Astrocyte (in vitro differentiated cells and primary cell): ENCODE measurements around the gene OVOL1. TPM values are rescaled to one million over a fixed set of nuclear protein-coding genes. Genes with fewer than 3 reads are reported as not detected.

Source experiments
- DNase-seq: peaks from one replicate; pipeline ENCODE4 v3.0.0-alpha.2; 2010; ENCODE audit warnings: low read depth
- FAIRE-seq: peaks from 2 replicates; lab custom pipeline; 2011; peaks lifted over from hg19 to GRCh38; lab: Jason Lieb, UNC
- H2AFZ ChIP-seq: 2 replicates; pipeline ENCODE4 v1.6.0; 2012; ENCODE audit warnings: low read depth, low read length, inconsistent platforms
- H3K27ac ChIP-seq: 2 replicates; pipeline ENCODE4 v1.5.1; 2011; ENCODE audit warnings: low read depth, low read length, inconsistent platforms
- H3K27me3 ChIP-seq: 2 replicates; pipeline ENCODE4 v1.6.0; 2011; ENCODE audit warnings: low read length, inconsistent platforms; ENCODE audit not compliant: insufficient read depth
- H3K36me3 ChIP-seq: 2 replicates; pipeline ENCODE4 v1.5.1; 2011; ENCODE audit warnings: low read length, inconsistent platforms; ENCODE audit not compliant: insufficient read depth
- H3K4me1 ChIP-seq: 2 replicates; pipeline ENCODE4 v1.5.1; 2011; ENCODE audit warnings: low read length, inconsistent platforms; ENCODE audit not compliant: insufficient read depth
- H3K4me2 ChIP-seq: 2 replicates; pipeline ENCODE4 v1.6.0; 2012; ENCODE audit warnings: low read length, inconsistent platforms
- H3K4me3 ChIP-seq: 2 replicates; pipeline ENCODE4 v1.5.1; 2011; ENCODE audit warnings: low read depth, mild to moderate bottlenecking, low read length, inconsistent platforms; ENCODE audit not compliant: insufficient read depth
- H3K79me2 ChIP-seq: 2 replicates; pipeline ENCODE4 v1.6.0; 2012; ENCODE audit warnings: mild to moderate bottlenecking, low read length, inconsistent platforms; ENCODE audit not compliant: insufficient read depth
- H3K9ac ChIP-seq: 2 replicates; pipeline ENCODE4 v1.6.0; 2012; ENCODE audit warnings: mild to moderate bottlenecking, low read length, inconsistent platforms
- H3K9me3 ChIP-seq: 2 replicates; pipeline ENCODE4 v1.5.1; 2012; ENCODE audit warnings: low read depth, mild to moderate bottlenecking, low read length, inconsistent platforms; ENCODE audit not compliant: insufficient read depth
- H4K20me1 ChIP-seq: 2 replicates; pipeline ENCODE4 v1.6.0; 2012; ENCODE audit warnings: low read length, inconsistent platforms; ENCODE audit not compliant: insufficient read depth
- H3K27ac Mint-ChIP-seq: one replicate; pipeline ENCODE4 v1.8.0; 2021; ENCODE audit warnings: mild to moderate bottlenecking, mixed read lengths; ENCODE audit not compliant: unreplicated experiment
- H3K27me3 Mint-ChIP-seq: one replicate; pipeline ENCODE4 v1.8.0; 2021; ENCODE audit warnings: low read depth, mixed read lengths; ENCODE audit not compliant: unreplicated experiment
- H3K36me3 Mint-ChIP-seq: one replicate; pipeline ENCODE4 v1.8.0; 2021; ENCODE audit warnings: low read depth, mixed read lengths; ENCODE audit not compliant: unreplicated experiment
- H3K4me1 Mint-ChIP-seq: one replicate; pipeline ENCODE4 v1.8.0; 2021; ENCODE audit warnings: low read depth, mixed read lengths; ENCODE audit not compliant: unreplicated experiment
- H3K4me3 Mint-ChIP-seq: one replicate; pipeline ENCODE4 v1.8.0; 2021; ENCODE audit warnings: mild to moderate bottlenecking, moderate library complexity, mixed read lengths; ENCODE audit not compliant: unreplicated experiment
- H3K9me3 Mint-ChIP-seq: one replicate; pipeline ENCODE4 v1.8.0; 2021; ENCODE audit warnings: mild to moderate bottlenecking, mixed read lengths; ENCODE audit not compliant: unreplicated experiment
- CTCF ChIP-seq: IDR thresholded peaks from 2 replicates; pipeline ENCODE4 v1.5.1; 2011; ENCODE audit warnings: low read depth, mild to moderate bottlenecking, inconsistent platforms, low read length, moderate library complexity; ENCODE audit not compliant: insufficient read depth
- EZH2 ChIP-seq: IDR thresholded peaks from 2 replicates; pipeline ENCODE4 v1.6.1; 2012; ENCODE audit warnings: mild to moderate bottlenecking, low read length, inconsistent platforms; ENCODE audit not compliant: insufficient read depth
- total RNA-seq: library from RNA; stranded (reverse); gene quantifications from 2 replicates; pipeline ENCODE4 v1.2.1, GENCODE V29; 2021

The OVOL1 gene
- total RNA-seq, 1 donor from 2014 or later, result 1.0 TPM

- H3K4me3 Mint-ChIP-seq, result no peak overlapping the region
- no peaks in the 10 kb centered on the region for H3K9me3 Mint-ChIP-seq
- H3K4me1 ChIP-seq, result no peaks in the 10 kb centered on the region
- TF ChIP-seq EZH2 (no peak), CTCF (no peak)
- no peaks in the 10 kb centered on the region for H3K4me1 Mint-ChIP-seq
- no peaks in the 10 kb centered on the region for H4K20me1 ChIP-seq
- H3K4me2 ChIP-seq, result no peak overlapping the region
- no peak overlapping the region for H3K9ac ChIP-seq
- H3K9me3 ChIP-seq, result no peaks in the 10 kb centered on the region
- DNase-seq (no peak), FAIRE-seq (no peak)
- H3K79me2 ChIP-seq, result no peaks in the 10 kb centered on the region
- peaks cover 5% of the 10 kb centered on the region for H3K27me3 ChIP-seq
- no peaks in the 10 kb centered on the region for H3K36me3 ChIP-seq
- no peak overlapping the region for H3K27ac Mint-ChIP-seq
- H3K27ac ChIP-seq, result no peak overlapping the region
- peaks cover 7% of the 10 kb centered on the region for H3K36me3 Mint-ChIP-seq
- H3K4me3 ChIP-seq, result no peak overlapping the region
- no peak overlapping the region for H2AFZ ChIP-seq
- peaks cover 33% of the 10 kb centered on the region for H3K27me3 Mint-ChIP-seq
These were observed 28.2 kb downstream of the OVOL1 start for GRCh38 chr11:65814986-65815565.

GRCh38 chr11:65816696-65817095, 29.8 kb downstream of the OVOL1 start:
- DNase-seq, result no peak
- no peak overlapping the region for H2AFZ ChIP-seq
- no peak overlapping the region for H3K4me3 ChIP-seq
- H3K4me2 ChIP-seq, result no peak overlapping the region
- Mint-ChIP-seq H3K4me3 (peak overlapping the region; percentile 88), H3K27me3 (peaks cover 18% of the 10 kb centered on the region), H3K27ac (no peak overlapping the region), H3K36me3 (no peaks in the 10 kb centered on the region), H3K9me3 (no peaks in the 10 kb centered on the region), H3K4me1 (no peaks in the 10 kb centered on the region)
- FAIRE-seq, result no peak
- no peaks in the 10 kb centered on the region for H3K36me3 ChIP-seq
- no peaks in the 10 kb centered on the region for H3K9me3 ChIP-seq
- peaks cover 5% of the 10 kb centered on the region for H3K27me3 ChIP-seq
- no peaks in the 10 kb centered on the region for H4K20me1 ChIP-seq
- H3K9ac ChIP-seq, result no peak overlapping the region
- no peak overlapping the region for H3K27ac ChIP-seq
- TF ChIP-seq CTCF (no peak), EZH2 (no peak)
- H3K4me1 ChIP-seq, result no peaks in the 10 kb centered on the region
- H3K79me2 ChIP-seq, result no peaks in the 10 kb centered on the region

GRCh38 chr11:65817312-65817834, 30.5 kb downstream of the OVOL1 start:
- H3K4me1 ChIP-seq, result no peaks in the 10 kb centered on the region
- H3K27ac ChIP-seq, result no peak overlapping the region
- peaks cover 11% of the 10 kb centered on the region for H3K27me3 Mint-ChIP-seq
- H2AFZ ChIP-seq, result peak overlapping the region; percentile 89
- no peaks in the 10 kb centered on the region for H3K9me3 Mint-ChIP-seq
- H4K20me1 ChIP-seq, result no peaks in the 10 kb centered on the region
- peak overlapping the region; percentile 88 for H3K4me3 Mint-ChIP-seq
- no peaks in the 10 kb centered on the region for H3K4me1 Mint-ChIP-seq
- H3K36me3 Mint-ChIP-seq, result no peaks in the 10 kb centered on the region
- TF ChIP-seq CTCF, result no peak
- TF ChIP-seq EZH2, result no peak
- peak overlapping the region; percentile 69 for H3K4me3 ChIP-seq
- FAIRE-seq, result no peak
- H3K9ac ChIP-seq, result peak overlapping the region; percentile 76
- peak overlapping the region; percentile 91 for H3K4me2 ChIP-seq
- no peaks in the 10 kb centered on the region for H3K9me3 ChIP-seq
- DNase-seq, result no peak
- H3K27me3 ChIP-seq, result peaks cover 5% of the 10 kb centered on the region
- peak overlapping the region; percentile 53 for H3K27ac Mint-ChIP-seq
- no peaks in the 10 kb centered on the region for H3K36me3 ChIP-seq
- H3K79me2 ChIP-seq, result no peaks in the 10 kb centered on the region
